TTC549 (cell line): ENCODE results near the gene SLPI.

Experiments used
- FAIRE-seq: peaks from 2 replicates; lab custom pipeline; 2012; peaks lifted over from hg19 to GRCh38; lab: Jason Lieb, UNC

Gene SLPI

GRCh38 chr20:45212836-45213235 is 41.5 kb downstream of the SLPI start:
- no peak for FAIRE-seq

- FAIRE-seq = no peak
Measured at GRCh38 chr20:45211569-45212474, 42.5 kb downstream of the SLPI start.

- FAIRE-seq = no peak
Measured at GRCh38 chr20:45209924-45210323, 44.4 kb downstream of the SLPI start.

- no peak for FAIRE-seq
Measured at GRCh38 chr20:45206725-45207124, 47.6 kb downstream of the SLPI start, which contains the start of gene SEMG1. SEMG1 (plus strand) TSS chr20:45207033; CDS start chr20:45207054, 21 bp downstream.
